GM13977 (cell line): ENCODE measurements around the gene KRT83.

Source experiments
- DNase-seq: peaks from one replicate; pipeline ENCODE4 v3.0.0; 2012; ENCODE audit warnings: low spot score
- CTCF ChIP-seq: IDR thresholded peaks from 2 replicates; pipeline ENCODE4 v1.5.1; 2012; ENCODE audit warnings: mild to moderate bottlenecking, control low read depth; ENCODE audit not compliant: insufficient read depth; ENCODE audit errors: extremely low read depth, missing control alignments
- in situ Hi-C: fragments of 300-500 bp; cut with MboI; formaldehyde crosslinking; loops from one replicate; pipeline ENCODE4 v1.12.0; 2022; ENCODE audit warnings: low sequenced_read_pairs, low pct_unique_long_range_greater_than_20kb, mixed read lengths, inconsistent platforms; ENCODE audit not compliant: unreplicated experiment

The KRT83 gene

GRCh38 chr12:52360106-52360662 is 39.0 kb upstream of the KRT83 start:
- no peak for DNase-seq
- TF ChIP-seq CTCF, result no peak
- in situ Hi-C loops, result no loop called here

- no peak for DNase-seq
- no peak for TF ChIP-seq CTCF
- in situ Hi-C loops, result no loop called here
These were observed 38.4 kb upstream of the KRT83 start for GRCh38 chr12:52359621-52360061.

- in situ Hi-C loops, result no loop called here
- peak; percentile 82 for DNase-seq
- peak; percentile 20 for TF ChIP-seq CTCF
These were observed 37.6 kb upstream of the KRT83 start for GRCh38 chr12:52358575-52359350.

GRCh38 chr12:52356762-52357580 is 35.8 kb upstream of the KRT83 start:
- in situ Hi-C loops, result no loop called here
- no peak for TF ChIP-seq CTCF
- no peak for DNase-seq

GRCh38 chr12:52356031-52356761 is 35.0 kb upstream of the KRT83 start:
- in situ Hi-C loops, result no loop called here
- TF ChIP-seq CTCF, result no peak

GRCh38 chr12:52355176-52355575 is 34.0 kb upstream of the KRT83 start:
- DNase-seq, result no peak
- in situ Hi-C loops, result no loop called here
- no peak for TF ChIP-seq CTCF

More at GRCh38 chr12:52356031-52356761, 35.0 kb upstream of the KRT83 start:
- DNase-seq, result no peak
